ENCODE measurements around the gene LIMS3.
"Not testable (repeated sequence)": the region's sequence is repeated elsewhere in the genome, so short reads cannot be mapped to it uniquely, and the experiment has no call there.

DNA sequence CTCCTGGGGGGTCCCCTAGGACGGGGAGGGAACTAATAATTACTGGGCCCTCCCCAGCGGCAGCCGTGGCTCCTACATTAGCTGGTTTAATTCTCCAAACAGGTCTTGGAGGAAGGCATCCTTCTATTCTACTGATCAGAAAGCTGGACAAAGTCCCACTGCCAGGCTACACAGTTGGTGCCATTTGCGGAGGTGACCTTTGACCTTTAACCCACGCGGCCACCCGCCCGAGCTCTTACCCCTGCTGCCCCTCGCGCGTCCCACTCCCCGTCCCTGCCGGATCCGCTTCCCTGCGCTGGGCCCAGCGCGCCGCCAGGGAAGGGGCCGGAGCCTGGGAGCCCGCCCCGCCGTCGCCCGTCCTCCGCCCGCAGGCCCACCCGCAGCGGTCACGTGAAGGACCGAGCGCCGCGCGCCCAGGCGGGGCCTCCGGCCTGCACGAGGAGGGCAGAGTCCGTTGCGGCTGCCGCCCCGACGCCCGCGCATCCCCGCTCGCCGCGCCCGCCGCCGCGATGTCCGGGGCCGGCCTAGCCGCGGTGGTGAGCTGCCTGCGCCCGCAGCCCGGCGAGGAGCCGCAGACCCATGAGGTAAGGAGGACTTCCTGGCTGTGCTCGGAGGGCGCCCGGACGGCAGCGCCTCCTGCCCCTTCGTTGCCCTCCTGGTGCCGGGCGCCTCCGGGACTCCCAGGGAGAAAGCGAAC lies 48.9 kb downstream of the LIMS3 start:
- TF ChIP-seq USF2 (IDR thresholded peaks at IDR 0.05; ENCODE audit: low read length); GTF2F1 (IDR thresholded peaks at IDR 0.05; ENCODE audit: borderline replicate concordance, low read depth, low read length); EGR1 (IDR thresholded peaks at IDR 0.05; ENCODE audit: borderline replicate concordance, low read depth, low read length); CTCF (IDR thresholded peaks at IDR 0.05; ENCODE audit: control extremely low read depth in 1 of 3, insufficient read depth in 1 of 3, low read depth in 1 of 3, low read length in 3 of 3); POLR2A (IDR thresholded peaks at IDR 0.05; ENCODE audit: control extremely low read depth in 1 of 2, low read depth in 2 of 2, low read length in 2 of 2): not testable (repeated sequence)

Measured in H1 (cell line).